ENCODE results near the gene TMEM244.
"Not testable (repeated sequence)": the region's sequence is repeated elsewhere in the genome, so short reads cannot be mapped to it uniquely, and the experiment has no call there.

TMEM244 gene, protein sequence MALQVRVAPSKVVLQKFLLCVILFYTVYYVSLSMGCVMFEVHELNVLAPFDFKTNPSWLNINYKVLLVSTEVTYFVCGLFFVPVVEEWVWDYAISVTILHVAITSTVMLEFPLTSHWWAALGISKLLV

DNA sequence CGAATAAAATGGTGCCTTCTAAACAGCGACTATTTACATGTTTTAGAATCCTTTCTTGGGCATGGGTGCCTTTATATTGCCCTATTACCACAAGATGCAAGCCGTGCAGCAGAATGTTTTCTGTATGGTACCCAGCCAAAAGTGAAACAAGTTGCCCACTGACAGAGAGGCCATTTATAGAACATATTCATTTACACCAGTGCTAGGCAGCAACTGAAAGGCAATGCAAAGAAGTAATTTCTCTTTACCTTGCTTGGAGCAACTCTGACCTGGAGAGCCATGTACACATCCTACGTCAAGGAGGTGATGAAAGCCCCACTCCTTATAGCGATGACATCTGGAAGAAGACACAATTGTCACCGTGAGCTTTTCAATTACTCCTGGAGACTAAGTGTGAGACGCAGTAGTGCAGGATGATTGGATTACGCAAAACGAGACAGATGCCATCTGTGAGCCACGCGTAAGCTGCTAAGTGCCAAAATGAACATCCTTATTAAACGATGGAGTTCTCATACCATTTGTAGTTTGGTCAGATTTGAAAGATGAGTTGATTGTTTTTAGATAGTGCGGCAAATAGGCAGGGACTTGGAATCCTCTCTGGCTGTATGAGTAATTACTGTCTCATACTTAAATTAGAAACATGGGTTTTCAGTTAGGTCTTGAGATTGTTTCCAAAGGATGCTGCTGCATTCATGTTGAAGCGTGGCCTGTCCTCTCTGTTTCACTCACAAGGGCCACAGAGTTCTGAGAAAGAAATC, at the start of gene TMEM244:
TSS of gene TMEM244 (minus strand) at position 408 of the 758 bp plus-strand sequence. CDS start at position 281, 127 bp downstream.
- no peak for DNase-seq (ENCODE audit: low read depth in 2 of 3, low spot score in 2 of 3)

DNA sequence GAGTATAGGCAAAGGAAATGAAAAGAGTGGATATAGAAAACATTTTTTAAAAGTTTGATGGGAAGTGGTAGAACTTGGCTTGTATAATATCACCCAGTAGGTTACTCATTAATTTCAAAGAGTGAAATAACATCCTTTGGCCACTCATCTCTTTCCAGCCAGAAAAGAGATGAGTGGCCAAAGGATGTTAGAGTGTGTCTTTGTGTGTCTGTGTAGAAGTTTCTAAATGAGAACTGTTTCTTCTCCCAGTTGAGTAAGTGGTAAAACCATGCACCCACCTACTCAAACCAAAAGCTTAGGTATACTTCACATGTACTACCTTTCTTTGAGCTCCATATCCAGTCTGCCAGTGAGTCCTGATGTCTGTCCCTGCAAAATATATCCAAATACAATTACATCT, 47.7 kb upstream of the TMEM244 start:
- DNase-seq (ENCODE audit: low read depth in 2 of 3, low spot score in 2 of 3) = no peak

DNA sequence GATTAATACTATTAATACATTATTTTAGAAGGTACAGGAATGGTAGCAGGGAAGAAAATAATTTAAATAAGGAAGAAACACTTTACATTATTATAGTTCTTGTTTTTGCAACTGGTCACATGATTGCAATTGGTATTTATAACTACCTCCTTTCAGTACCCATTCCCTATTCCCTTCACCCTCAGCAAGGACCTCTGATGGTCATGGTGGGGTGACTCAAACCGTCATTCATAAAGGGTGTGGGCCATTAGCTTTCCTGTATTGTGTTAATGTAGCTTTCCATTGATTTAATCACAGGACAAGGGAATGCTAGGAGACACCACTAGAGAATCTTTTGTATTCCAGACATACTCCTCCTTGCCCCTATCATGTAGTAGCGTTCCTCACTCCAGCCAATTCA, 47.2 kb upstream of the TMEM244 start:
- DNase-seq (ENCODE audit: low read depth in 2 of 3, low spot score in 2 of 3) = no peak

DNA sequence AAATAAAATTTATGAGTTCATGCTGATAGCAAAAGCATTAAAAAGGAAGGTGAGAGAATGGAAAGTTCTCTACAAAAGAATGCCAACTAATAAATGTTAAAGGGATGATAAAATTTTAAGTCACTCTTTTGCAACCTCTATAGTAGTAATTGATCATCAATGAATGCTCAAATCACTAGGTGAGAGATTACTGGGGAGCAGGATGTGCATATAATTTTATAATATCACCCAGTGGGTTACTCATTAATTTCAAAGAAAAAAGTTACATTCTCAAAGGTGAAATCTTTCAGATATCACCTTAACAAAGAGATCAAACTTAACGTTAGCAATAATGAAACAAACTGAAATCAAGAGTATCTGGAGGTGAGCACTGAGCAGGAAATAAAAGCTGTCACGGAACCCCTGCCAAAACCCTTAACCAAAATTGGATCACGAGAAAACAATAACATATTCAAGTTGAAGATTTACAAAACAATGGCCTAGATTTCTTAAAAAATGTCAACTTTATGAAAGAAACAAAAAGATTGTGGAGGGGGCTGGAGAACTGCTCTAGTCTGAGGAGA, 45.5 kb upstream of the TMEM244 start:
- no peak for DNase-seq (ENCODE audit: low read depth in 2 of 3, low spot score in 2 of 3)

DNA sequence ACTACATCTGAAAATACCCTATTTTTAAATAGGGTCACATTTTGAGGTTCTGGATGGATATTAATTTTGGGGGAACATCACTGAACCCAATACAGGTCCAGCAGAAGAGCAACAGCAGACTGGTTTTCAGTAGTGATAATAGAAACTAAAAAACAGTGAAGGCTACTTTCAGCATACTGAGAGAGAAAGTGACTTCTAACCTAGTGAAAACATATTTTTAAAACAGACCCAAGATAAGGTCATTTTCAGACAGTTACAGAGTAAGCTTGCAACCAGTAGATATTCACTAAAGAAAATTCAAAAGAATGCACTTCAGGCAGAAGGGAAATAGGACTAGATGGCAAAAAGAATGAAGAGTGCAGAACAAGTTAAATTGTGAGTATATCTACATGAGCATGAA, 42.0 kb upstream of the TMEM244 start:
- no peak for DNase-seq (ENCODE audit: low read depth in 2 of 3, low spot score in 2 of 3)

DNA sequence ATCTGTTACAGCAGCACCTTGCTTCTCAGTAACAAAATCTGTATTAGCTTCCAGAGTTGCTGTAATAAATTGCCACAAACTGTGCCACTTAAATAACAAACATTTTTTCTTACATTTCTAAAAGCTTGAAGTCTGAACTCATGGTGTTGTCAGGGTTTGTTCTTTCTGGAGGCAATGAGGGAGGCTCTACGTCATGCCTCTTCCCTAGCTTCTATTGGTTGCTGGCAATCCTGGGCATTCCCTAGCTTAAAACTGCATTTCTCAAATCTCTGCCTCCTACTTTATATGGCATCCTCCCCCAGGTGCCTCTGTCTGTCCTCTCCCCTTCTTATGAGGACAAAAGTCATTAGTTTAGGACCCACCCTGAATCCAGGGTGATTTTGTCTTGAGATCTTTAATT, 41.6 kb upstream of the TMEM244 start:
- no peak for DNase-seq (ENCODE audit: low read depth in 2 of 3, low spot score in 2 of 3)

DNA sequence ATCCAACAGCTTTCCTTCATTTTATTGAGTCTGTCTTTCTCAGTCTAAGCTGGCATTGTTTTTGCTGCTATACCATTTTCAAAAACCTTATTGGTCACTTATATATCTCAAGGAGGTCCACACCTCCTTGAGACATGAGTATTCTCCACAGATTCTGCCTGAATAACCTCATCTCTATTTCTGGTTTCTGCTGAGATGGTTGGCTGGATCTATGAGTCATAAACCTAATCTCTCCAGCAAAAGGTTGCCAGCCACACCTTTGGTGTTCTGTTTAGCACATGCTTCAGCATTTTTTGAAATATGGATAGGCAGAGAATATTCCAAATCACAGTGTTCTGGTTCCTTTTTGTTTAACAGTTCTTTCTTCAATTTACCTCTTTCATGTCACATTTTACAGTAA, 40.8 kb upstream of the TMEM244 start:
- no peak for DNase-seq (ENCODE audit: low read depth in 2 of 3, low spot score in 2 of 3)

DNA sequence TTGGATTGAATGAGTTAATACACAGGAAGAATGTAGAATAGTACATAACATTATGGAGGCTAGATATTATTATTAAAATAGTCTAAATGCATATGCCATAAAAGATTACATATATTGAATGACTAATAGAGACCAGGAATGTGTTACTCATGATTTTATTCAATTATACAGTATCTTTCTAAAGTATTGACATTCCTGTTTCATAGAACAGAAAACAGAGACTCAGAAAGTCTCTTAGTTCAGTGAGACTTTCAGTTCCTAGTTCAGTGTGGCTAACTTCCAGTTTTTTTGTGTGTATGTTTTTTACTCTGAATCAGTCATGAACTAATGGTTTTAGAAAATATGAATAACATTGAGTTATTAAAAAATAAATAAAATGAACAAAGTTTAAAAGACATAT, 34.6 kb upstream of the TMEM244 start:
- no peak for DNase-seq (ENCODE audit: low read depth in 2 of 3, low spot score in 2 of 3)

DNA sequence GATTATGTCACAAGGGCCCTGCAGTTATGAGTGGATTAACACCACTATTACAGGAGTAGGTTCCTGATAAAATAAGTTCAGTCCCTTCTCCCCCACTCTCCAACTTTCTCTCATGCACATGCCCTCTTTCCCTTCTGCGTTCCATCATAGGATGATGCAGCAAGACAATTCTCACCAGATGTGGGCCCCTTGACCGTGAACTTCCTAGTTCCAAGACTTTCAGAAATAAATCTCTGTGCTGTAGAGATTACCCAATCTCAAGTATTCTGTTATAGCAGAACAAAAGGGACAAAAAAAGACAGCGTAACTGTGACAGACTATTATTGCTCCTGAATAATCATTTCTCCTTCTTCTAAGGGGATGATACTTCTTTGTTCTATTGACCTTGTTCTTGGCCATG, 33.8 kb upstream of the TMEM244 start:
- DNase-seq (ENCODE audit: low read depth in 2 of 3, low spot score in 2 of 3) = no peak

DNA sequence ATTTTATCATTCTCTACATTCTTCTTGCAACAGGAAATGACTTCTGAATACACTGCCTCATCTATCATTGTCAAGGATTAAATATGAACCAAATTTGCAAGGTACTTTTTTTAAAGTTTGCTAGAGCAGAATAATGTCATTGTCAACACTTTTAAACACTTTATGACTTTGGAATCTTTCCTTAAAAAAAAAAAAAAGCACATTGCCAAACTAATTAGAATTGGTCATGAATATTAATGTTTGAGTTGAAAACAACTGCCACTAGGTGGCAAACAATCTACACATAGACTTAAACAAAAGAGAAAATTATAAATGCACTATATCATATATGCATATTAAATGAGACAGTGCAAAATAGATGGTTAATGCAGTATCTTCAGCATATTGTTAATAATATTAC, 32.5 kb upstream of the TMEM244 start:
- DNase-seq (ENCODE audit: low read depth in 2 of 3, low spot score in 2 of 3) = no peak

DNA sequence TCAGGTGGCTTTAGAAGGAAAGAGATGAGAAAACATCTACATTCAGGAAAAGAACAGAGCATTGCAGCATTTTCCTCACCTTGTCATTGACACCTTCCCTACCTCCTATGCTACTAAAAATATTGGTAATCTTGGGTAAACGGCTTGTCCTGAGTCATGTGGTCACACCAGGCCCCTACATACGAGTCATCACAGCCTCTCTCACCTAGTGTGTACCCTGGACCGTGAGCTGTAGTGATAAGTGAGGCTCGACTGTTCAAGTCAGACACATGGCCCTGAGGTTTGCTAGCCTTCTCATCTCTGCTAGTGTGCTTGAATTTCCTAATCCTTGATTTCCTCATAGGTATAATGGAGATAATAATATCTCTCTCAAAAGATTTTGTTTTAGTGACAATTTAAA, 29.6 kb upstream of the TMEM244 start:
- DNase-seq (ENCODE audit: low read depth in 2 of 3, low spot score in 2 of 3) = no peak

DNA sequence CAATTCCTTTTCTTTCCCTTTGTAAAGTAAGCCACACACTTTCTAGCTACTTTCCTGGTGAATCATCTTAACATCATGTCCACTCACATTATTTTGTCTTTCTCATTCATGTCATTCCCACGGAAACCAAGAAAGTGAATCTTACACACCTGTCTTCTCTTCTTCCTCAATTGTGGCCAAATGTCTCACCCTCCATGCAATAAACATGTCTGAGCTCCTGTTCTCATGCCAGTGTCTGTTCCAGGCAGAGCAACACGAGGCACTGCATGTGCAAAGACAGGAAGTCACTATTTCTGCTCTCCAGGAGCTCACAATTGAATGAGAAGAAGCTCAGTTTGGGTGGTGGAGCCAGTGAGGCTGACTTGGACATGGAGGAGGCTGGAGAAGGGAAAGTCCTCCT, 29.0 kb upstream of the TMEM244 start:
- DNase-seq (ENCODE audit: low read depth in 2 of 3, low spot score in 2 of 3) = no peak

DNA sequence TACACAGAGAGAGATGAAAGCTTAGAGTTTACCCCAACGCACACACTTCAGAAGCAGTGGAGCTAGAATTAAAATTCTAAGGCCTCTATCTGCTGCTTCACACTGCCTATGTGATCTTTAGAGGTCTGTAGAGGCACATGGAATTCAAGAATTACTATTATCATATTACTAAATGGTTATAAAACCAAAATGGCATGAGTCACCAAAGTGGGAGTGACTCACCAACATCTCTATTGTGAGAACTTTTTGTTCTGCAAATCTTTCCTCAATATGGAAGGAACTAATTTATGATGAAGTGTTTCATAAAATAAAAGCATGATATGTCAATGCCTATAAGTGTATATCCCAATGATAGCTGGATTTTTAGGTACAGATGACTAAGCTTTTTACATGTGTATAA, 28.5 kb upstream of the TMEM244 start:
- no peak for DNase-seq (ENCODE audit: low read depth in 2 of 3, low spot score in 2 of 3)

DNA sequence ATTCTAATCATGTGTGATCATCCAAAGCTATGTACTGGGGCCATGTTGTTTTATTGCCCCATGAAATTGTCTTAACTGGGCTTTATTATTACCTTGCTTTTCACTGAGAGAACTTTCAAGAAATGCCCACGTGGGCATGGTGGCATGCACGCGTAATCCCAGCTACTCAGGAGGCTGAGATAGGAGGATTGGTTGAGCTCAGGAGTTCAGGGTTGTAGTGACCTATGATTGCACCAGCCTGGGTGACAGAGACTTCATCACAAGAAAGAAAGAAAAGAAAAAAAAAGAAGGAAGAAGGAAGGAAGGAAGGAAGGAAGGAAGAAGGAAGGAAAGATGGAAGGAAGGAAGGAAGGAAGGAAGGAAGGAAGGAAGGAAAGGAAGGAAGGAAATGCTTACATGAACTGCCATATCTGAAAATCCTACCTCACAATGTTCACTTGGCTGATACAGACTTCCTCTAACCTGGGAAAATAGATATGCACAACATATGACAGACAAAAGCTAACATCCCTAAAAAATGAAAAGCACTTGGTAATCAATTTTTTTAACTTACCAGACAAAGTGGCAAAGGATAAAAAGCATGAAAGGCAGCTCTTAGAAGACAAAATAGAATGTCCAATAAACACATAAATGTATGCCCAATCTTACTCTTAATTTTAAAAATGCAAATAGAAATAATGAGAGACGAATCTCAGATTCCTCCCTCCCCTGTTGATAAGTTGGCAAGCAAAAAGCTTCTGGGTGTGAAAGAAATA, 25.5 kb upstream of the TMEM244 start:
- DNase-seq (ENCODE audit: low read depth in 2 of 3, low spot score in 2 of 3) = no peak

DNA sequence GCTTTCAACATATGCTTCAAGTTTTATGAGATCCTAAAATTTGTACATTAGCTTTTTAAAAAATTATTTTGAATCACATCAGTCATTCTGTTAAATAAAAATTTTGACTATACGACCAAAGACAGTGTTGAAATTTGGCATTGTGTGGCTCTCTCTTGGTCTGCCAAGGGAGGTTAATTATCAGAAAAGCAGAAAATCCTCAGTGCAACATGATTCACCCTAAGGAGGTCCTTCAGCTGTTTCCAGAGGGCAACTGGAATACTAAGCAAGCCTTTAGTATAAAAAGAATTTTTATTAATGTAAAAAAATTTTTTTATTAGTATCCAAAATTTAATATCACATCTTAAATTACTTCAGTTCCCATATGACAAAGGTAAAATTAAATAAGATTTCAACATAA, 23.1 kb upstream of the TMEM244 start:
- DNase-seq (ENCODE audit: low read depth in 2 of 3, low spot score in 2 of 3) = no peak

DNA sequence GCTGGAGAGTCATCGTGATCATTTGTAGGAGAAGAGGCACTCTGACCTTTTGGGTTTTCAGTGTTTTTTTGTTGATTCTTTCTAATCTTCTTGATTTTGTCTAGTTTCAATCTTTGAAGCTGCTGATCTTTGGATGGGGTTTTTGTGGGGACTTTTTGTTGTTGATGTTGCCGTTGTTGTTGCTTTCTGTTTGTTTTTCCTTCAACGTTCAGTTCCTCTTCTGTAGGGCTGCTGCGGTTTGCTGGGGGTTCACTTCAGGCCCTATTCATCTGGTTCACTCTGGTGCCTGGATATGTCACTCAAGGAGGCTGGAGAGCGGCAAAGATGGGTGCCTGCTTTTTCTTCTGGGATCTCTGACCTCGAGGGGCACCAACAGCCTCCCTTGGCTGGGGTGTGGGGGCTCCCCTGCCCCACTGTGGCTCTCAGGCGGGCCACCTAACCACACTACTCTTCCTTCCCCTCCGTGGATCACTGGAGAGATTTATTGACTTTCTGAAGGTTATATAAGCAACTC, 21.5 kb upstream of the TMEM244 start:
- DNase-seq (ENCODE audit: low read depth in 2 of 3, low spot score in 2 of 3) = no peak

DNA sequence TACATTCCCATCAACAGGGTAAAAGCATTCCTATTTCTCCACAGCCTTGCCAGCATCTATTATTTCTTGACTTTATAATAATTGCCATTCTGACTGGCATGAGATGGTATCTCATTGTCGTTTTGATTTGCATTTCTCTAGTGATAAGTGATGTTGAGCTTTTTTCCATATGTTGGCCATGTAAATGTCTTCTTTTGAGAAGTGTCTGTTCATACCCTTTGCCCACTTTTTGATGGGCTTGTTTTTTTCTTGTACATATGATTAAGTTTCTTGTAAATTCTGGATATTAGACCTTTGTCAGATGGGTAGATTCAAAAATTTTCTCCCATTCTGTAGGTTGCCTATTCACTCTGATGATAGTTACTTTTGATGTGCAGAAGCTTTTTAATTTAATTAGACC, 16.8 kb upstream of the TMEM244 start:
- DNase-seq (ENCODE audit: low read depth in 2 of 3, low spot score in 2 of 3) = not testable (repeated sequence)

DNA sequence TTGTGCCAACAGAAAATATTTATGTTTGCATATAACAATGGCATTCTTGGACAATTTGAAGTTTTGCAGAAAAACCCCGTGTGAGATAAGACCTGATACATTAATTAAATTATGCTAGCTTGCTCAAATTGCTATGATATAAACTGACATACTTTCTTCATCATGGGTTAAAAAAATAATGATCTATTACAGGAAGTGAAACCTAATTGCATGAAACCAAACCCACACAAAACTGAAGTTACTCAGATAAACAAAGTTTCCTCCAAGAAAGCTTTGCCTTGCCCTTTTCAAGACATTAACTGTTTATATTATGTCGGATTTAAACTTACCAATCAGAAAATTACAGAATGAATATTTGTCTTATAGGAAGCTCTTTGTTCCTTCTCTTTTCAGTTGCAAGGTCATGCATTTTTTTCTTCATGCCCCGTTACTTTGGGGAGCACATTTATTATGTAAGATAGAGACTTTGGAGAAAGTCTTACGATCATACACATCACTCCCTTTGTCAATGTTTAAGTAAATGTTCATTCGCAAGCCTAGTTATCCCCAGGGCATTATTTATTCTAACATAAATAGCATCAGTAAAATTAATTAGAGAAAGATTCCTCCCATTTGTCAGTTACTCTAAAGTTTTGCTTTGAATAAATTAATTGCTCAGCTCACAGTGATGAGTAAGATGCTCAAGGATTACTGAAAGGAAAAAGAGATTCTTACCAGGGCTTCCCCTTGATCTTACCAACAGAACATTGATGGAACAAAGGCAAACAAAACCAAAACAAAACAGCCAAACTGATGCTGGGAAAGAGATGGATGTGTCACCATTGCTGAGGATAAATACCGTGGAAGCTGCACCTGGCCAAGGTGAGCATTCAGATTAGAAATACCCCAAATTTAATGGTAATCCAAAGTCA, 14.8 kb upstream of the TMEM244 start:
- no peak for DNase-seq (ENCODE audit: low read depth in 2 of 3, low spot score in 2 of 3)

DNA sequence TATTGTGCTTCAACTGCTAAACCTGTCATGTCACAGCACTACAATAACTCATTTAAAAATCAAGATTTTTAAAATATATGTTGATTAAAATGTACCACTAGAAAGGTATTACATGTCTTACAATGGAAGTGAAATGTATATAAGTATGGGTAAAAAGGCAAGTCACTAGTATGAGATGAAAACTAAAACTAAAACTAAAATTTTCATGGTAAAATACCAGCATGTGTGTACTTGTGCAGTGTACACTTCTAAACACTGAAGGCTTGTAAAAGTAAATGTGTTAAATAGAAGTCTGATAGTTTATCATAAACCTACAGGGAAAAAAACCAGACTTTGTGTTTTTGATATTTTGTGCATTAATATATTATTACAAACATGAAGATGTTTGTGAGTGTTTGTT, 13.7 kb upstream of the TMEM244 start:
- no peak for DNase-seq (ENCODE audit: low read depth in 2 of 3, low spot score in 2 of 3)

DNA sequence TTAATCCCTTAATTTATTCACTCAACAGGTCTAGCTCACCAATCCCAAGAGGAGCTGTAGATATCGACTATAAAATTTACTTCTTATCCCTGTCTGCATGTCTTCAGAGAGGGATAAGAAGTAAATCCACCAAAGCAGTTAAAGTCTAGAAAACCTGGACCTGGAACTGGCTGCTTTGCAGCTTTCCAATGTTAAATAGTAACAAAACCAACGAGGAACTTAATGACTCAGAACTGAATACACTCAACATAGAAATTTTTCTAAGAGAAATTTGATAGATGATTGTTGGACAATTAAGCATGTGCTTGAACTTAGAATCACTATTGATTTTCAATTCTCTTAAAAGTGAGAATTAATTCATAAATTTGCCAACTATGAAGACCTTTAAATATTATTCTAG, 11.5 kb upstream of the TMEM244 start:
- DNase-seq (ENCODE audit: low read depth in 2 of 3, low spot score in 2 of 3) = no peak

DNA sequence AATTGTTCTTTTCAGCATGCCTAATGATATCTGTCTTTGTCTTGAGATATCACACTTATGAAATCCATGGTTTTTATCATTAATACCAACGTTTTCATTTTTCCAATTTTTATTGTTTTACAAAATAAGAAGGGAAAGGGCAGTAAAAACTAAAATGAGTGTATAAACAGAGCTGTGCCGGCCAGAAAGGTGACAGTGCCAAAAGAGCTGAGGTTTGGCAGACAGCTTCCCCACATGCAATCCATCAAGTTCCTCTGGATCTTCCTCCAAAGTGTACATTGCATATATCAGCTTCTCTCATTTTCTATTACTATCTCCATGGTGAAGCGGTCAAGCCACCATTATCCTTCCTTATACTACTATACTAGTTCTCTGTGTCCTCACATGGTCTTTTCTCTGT, 10.1 kb upstream of the TMEM244 start:
- DNase-seq (ENCODE audit: low read depth in 2 of 3, low spot score in 2 of 3) = no peak

Data from activated CD8-positive, alpha-beta memory T cell treated with anti-CD3 and anti-CD28 coated beads for 48 hours (primary cell).